ENCODE data around the gene CFAP251. TPM values are rescaled to one million over a fixed set of nuclear protein-coding genes. Genes with fewer than 3 reads are reported as not detected.
A peak's percentile ranks its signal among the peaks of the same experiment; 100 is the strongest.

CFAP251 gene
- total RNA-seq, 1 donor from 2014 or later = 4.7 TPM

- Histone ChIP-seq H3K27ac (ENCODE audit: low read depth, low read length) (peak overlapping the region; percentile 89), H3K9ac (ENCODE audit: low read length) (peak overlapping the region; percentile 66), H3K79me2 (ENCODE audit: insufficient read depth, low read length) (no peaks in the 10 kb centered on the region), H3K4me1 (ENCODE audit: insufficient read depth, low read length) (peaks cover 16% of the 10 kb centered on the region), H3K4me3 (ENCODE audit: insufficient read depth, low read depth, low read length) (no peak overlapping the region), H4K20me1 (ENCODE audit: insufficient read depth, low read length) (no peaks in the 10 kb centered on the region), H2AFZ (ENCODE audit: low read depth, low read length) (no peak overlapping the region), H3K27me3 (ENCODE audit: insufficient read depth, low read length) (no peaks in the 10 kb centered on the region), H3K4me2 (ENCODE audit: low read length) (peak overlapping the region; percentile 74), H3K36me3 (ENCODE audit: insufficient read depth, low read length) (no peaks in the 10 kb centered on the region), H3K9me3 (ENCODE audit: insufficient read depth, low read depth, low read length) (no peaks in the 10 kb centered on the region)
- FAIRE-seq (no peak), DNase-seq (ENCODE audit: low read depth) (peak; percentile 36)
- no peaks in the 10 kb centered on the region for H3K9me3 Mint-ChIP-seq (ENCODE audit: unreplicated experiment)
- peaks cover 3% of the 10 kb centered on the region for H3K36me3 Mint-ChIP-seq (ENCODE audit: low read depth, unreplicated experiment)
- peaks cover 3% of the 10 kb centered on the region for H3K4me1 Mint-ChIP-seq (ENCODE audit: low read depth, unreplicated experiment)
- H3K27ac Mint-ChIP-seq (ENCODE audit: unreplicated experiment) = peak overlapping the region; percentile 99
- no peak overlapping the region for H3K4me3 Mint-ChIP-seq (ENCODE audit: unreplicated experiment)
- peaks cover 3% of the 10 kb centered on the region for H3K27me3 Mint-ChIP-seq (ENCODE audit: low read depth, unreplicated experiment)
- no peak for TF ChIP-seq CTCF (IDR thresholded peaks at IDR 0.05; ENCODE audit: insufficient read depth, low read depth, low read length)
- no peak for TF ChIP-seq EZH2 (IDR thresholded peaks at IDR 0.05; ENCODE audit: insufficient read depth, low read length)
These were observed 72.6 kb downstream of the CFAP251 start for GRCh38 chr12:121990692-121991603.

- H3K9ac ChIP-seq (ENCODE audit: low read length) = peak overlapping the region; percentile 66
- TF ChIP-seq EZH2 (IDR thresholded peaks at IDR 0.05; ENCODE audit: insufficient read depth, low read length) (no peak), CTCF (IDR thresholded peaks at IDR 0.05; ENCODE audit: insufficient read depth, low read depth, low read length) (no peak)
- no peaks in the 10 kb centered on the region for H3K79me2 ChIP-seq (ENCODE audit: insufficient read depth, low read length)
- Mint-ChIP-seq H3K4me3 (ENCODE audit: unreplicated experiment) (no peak overlapping the region), H3K9me3 (ENCODE audit: unreplicated experiment) (no peaks in the 10 kb centered on the region), H3K27ac (ENCODE audit: unreplicated experiment) (peak overlapping the region; percentile 99), H3K4me1 (ENCODE audit: low read depth, unreplicated experiment) (peaks cover 3% of the 10 kb centered on the region), H3K27me3 (ENCODE audit: low read depth, unreplicated experiment) (peaks cover 3% of the 10 kb centered on the region), H3K36me3 (ENCODE audit: low read depth, unreplicated experiment) (peaks cover 3% of the 10 kb centered on the region)
- peaks cover 16% of the 10 kb centered on the region for H3K4me1 ChIP-seq (ENCODE audit: insufficient read depth, low read length)
- H3K36me3 ChIP-seq (ENCODE audit: insufficient read depth, low read length) = no peaks in the 10 kb centered on the region
- peak; percentile 99 for DNase-seq (ENCODE audit: low read depth)
- no peak overlapping the region for H3K4me3 ChIP-seq (ENCODE audit: insufficient read depth, low read depth, low read length)
- FAIRE-seq = peak; percentile 93
- H4K20me1 ChIP-seq (ENCODE audit: insufficient read depth, low read length) = no peaks in the 10 kb centered on the region
- H3K27me3 ChIP-seq (ENCODE audit: insufficient read depth, low read length) = no peaks in the 10 kb centered on the region
- H3K4me2 ChIP-seq (ENCODE audit: low read length) = peak overlapping the region; percentile 74
- peak overlapping the region; percentile 69 for H2AFZ ChIP-seq (ENCODE audit: low read depth, low read length)
- H3K27ac ChIP-seq (ENCODE audit: low read depth, low read length) = peak overlapping the region; percentile 89
- no peaks in the 10 kb centered on the region for H3K9me3 ChIP-seq (ENCODE audit: insufficient read depth, low read depth, low read length)
These were observed 73.9 kb downstream of the CFAP251 start for GRCh38 chr12:121992059-121992879.

Measured in astrocyte (in vitro differentiated cells and primary cell).